Measurements from ENCODE around the gene CAPZB. TPM values are rescaled to one million over a fixed set of nuclear protein-coding genes. Genes with fewer than 3 reads are reported as not detected.

CAPZB gene
- polyA plus RNA-seq, 1 experiment: 312 TPM

DNA sequence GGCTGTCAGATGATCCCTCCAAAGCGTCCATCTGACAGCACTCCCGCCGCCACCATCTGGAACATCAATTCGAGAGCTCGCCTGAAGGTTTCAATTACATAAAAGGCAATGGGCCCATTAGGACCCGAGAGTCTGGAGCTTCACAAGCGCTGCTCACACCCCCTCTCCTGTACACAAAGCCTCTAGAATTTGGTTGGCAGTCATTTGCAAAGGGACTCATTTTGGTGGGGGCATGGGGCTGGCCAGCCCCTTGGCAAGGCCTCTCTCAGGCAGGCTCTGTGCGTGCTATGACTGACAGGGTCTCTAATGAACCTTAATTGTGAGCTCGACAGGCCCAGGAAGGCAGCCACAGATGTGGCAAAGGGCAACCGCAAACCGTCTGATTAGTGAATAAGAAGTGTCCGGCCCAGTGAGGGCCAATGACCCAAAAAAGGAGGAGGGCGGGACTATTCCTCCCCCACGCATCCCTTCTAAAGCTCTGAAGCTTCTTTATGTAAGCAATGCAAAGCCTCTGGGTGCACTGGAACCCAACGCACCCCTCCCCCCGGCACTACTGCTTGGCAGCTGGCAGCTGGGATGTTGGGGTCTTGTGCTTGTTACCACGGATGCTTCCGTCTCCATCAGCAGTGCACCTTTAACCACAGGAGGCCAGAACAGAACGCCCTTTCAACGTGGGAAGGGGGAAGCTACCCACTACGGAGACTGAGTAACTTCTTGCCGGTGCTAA is 79.4 kb downstream of the CAPZB start:
- CTCF ChIA-PET: interaction anchor here (0.5 to 1.6 kb wide), 6 partner anchors 10 to 247 kb away, joined by 3 to 6 read pairs (median 4); no protein-coding TSS in a partner anchor
- no peaks in the 10 kb centered on the region for H3K27me3 ChIP-seq (ENCODE audit: control insufficient read depth, insufficient read depth, low read length)
- DNase-seq (ENCODE audit: low read depth, low spot score): no peak
- no peak overlapping the region for H3K27ac ChIP-seq (ENCODE audit: low read depth, low read length)
- TF ChIP-seq, protein P1, sequence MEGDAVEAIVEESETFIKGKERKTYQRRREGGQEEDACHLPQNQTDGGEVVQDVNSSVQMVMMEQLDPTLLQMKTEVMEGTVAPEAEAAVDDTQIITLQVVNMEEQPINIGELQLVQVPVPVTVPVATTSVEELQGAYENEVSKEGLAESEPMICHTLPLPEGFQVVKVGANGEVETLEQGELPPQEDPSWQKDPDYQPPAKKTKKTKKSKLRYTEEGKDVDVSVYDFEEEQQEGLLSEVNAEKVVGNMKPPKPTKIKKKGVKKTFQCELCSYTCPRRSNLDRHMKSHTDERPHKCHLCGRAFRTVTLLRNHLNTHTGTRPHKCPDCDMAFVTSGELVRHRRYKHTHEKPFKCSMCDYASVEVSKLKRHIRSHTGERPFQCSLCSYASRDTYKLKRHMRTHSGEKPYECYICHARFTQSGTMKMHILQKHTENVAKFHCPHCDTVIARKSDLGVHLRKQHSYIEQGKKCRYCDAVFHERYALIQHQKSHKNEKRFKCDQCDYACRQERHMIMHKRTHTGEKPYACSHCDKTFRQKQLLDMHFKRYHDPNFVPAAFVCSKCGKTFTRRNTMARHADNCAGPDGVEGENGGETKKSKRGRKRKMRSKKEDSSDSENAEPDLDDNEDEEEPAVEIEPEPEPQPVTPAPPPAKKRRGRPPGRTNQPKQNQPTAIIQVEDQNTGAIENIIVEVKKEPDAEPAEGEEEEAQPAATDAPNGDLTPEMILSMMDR (IDR thresholded peaks at IDR 0.05; ENCODE audit: low read depth, low read length): no peak
- no peak overlapping the region for H3K4me3 ChIP-seq (ENCODE audit: low read depth, low read length)
- no peaks in the 10 kb centered on the region for H3K9me3 ChIP-seq (ENCODE audit: control insufficient read depth, insufficient read depth, low read length)
- POLR2A ChIA-PET: interaction anchor here (0.5 to 1.2 kb wide), 3 partner anchors 9 to 102 kb away, joined by 3 to 5 read pairs (median 3); no protein-coding TSS in a partner anchor

DNA sequence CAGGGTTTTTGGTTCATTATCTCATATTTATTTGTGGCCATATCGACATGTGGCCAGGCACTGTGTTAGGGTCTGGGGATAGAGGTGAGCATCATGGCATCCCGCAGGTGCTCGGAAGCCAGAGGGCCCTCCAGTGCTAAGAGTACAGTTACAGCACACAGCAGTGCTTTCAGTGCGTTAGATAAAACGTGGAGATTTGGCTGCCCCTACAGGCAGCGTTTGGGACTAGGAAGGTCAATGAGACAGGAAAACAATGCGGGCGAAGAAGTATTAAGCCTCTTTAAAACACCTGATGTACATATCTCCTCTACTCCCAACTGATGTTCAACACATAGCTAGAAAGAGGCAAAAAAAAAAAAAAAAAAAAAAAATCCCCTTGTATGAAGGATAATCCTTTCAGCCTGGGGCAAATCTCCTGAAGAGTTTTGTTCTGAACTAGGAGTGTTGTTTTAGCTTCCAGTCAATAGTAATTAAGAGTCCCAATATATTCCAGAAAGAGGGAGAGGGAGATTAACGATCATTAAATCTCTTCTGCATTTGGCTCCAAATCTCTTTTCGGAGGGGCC is 80.1 kb downstream of the CAPZB start:
- no peaks in the 10 kb centered on the region for H3K27me3 ChIP-seq (ENCODE audit: control insufficient read depth, insufficient read depth, low read length)
- TF ChIP-seq, protein P1 (IDR thresholded peaks at IDR 0.05; ENCODE audit: low read depth, low read length): peak; percentile 37
- no peaks in the 10 kb centered on the region for H3K9me3 ChIP-seq (ENCODE audit: control insufficient read depth, insufficient read depth, low read length)
- DNase-seq (ENCODE audit: low read depth, low spot score): no peak
- H3K4me3 ChIP-seq (ENCODE audit: low read depth, low read length): no peak overlapping the region
- CTCF ChIA-PET: interaction anchor here (0.5 to 1.6 kb wide), 5 partner anchors 12 to 249 kb away, joined by 3 to 6 read pairs (median 3); no protein-coding TSS in a partner anchor
- POLR2A ChIA-PET: interaction anchor here (0.5 kb wide), 1 partner anchor 102 kb away, joined by 5 read pairs; no protein-coding TSS in a partner anchor
- H3K27ac ChIP-seq (ENCODE audit: low read depth, low read length): no peak overlapping the region

DNA sequence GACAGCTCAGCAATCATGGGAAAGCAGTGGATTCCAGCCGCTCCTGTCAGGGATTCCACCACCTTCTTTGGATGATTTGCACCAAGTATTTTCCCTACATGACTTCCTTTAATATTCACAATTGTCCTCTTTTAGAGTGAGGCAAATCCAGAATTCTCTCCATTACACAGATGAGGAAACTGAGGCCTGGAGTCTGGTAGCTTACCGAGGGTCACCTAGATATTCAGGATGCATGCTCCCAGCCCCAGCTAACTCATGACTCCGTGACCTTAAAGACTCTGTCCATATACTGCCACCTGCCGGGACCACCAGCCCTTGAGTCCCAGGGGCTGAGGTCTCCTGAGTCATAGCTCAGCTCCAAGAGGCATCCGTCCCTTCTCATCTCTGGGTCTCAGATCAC is 80.6 kb downstream of the CAPZB start:
- no peaks in the 10 kb centered on the region for H3K27me3 ChIP-seq (ENCODE audit: control insufficient read depth, insufficient read depth, low read length)
- DNase-seq (ENCODE audit: low read depth, low spot score): no peak
- H3K9me3 ChIP-seq (ENCODE audit: control insufficient read depth, insufficient read depth, low read length): no peaks in the 10 kb centered on the region
- TF ChIP-seq, protein P1 (IDR thresholded peaks at IDR 0.05; ENCODE audit: low read depth, low read length): no peak
- H3K4me3 ChIP-seq (ENCODE audit: low read depth, low read length): no peak overlapping the region
- POLR2A ChIA-PET: interaction anchor here (0.6 kb wide), 1 partner anchor 17 kb away, joined by 3 read pairs; no protein-coding TSS in a partner anchor
- no peak overlapping the region for H3K27ac ChIP-seq (ENCODE audit: low read depth, low read length)
- CTCF ChIA-PET: interaction anchor here (0.8 to 1.5 kb wide), 3 partner anchors 14 to 249 kb away, joined by 3 to 6 read pairs (median 3); no protein-coding TSS in a partner anchor

DNA sequence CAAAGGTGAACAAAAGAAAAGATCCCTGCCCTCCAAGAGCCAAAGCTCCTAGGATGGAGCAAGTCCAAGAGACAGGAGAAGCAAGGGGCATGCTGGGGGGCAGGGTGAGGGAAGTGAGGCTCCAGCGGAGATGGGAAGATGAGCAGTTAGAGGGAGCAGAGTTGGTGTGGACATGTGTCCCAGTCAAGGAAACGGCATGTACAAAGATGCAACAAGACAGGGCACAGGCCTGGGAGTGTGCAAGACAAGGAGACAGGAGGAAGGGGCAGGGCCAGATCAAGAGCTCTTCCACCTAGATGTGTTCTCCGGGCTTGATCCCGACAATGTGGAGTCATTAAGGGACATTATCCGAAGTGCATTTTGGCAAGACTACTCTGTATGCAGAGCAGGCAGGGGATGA is 82.1 kb downstream of the CAPZB start:
- Histone ChIP-seq H3K4me3 (ENCODE audit: low read depth, low read length) (no peak overlapping the region), H3K27ac (ENCODE audit: low read depth, low read length) (no peak overlapping the region), H3K9me3 (ENCODE audit: control insufficient read depth, insufficient read depth, low read length) (no peaks in the 10 kb centered on the region), H3K27me3 (ENCODE audit: control insufficient read depth, insufficient read depth, low read length) (no peaks in the 10 kb centered on the region)
- no peak for DNase-seq (ENCODE audit: low read depth, low spot score)
- POLR2A ChIA-PET: no interaction called here
- CTCF ChIA-PET: interaction anchor here (1.3 to 3.2 kb wide), 2 partner anchors 248 to 258 kb away, joined by 3 to 11 read pairs; no protein-coding TSS in a partner anchor
- TF ChIP-seq, protein P1 (IDR thresholded peaks at IDR 0.05; ENCODE audit: low read depth, low read length): no peak
